CD14-positive monocyte (primary cell): Measurements from ENCODE around the gene CXXC5. TPM values are rescaled to one million over a fixed set of nuclear protein-coding genes. Genes with fewer than 3 reads are reported as not detected.
"Not testable (repeated sequence)": the region's sequence is repeated elsewhere in the genome, so short reads cannot be mapped to it uniquely, and the experiment has no call there.

Experiments
- DNase-seq, 3 donors: peaks; one replicate each; pipeline ENCODE4 v3.0.0-alpha.2; 2011 to 2022
- H2AFZ ChIP-seq: 2 replicates; pipeline ENCODE4 v1.6.0; 2012; ENCODE audit warnings: mild to moderate bottlenecking, low read depth, low read length, inconsistent platforms; ENCODE audit not compliant: insufficient read depth, poor library complexity, severe bottlenecking
- H3K27ac ChIP-seq, 2 donors: 1 replicate in 1 of 2; 2 replicates in 1 of 2; pipeline ENCODE4 v1.5.1; 2012 to 2013; ENCODE audit warnings: low read length in 2 of 2, control low read depth in 1 of 2, inconsistent platforms in 1 of 2, low read depth in 1 of 2, mild to moderate bottlenecking in 1 of 2
- H3K27me3 ChIP-seq, 2 donors: one replicate each; pipeline versions ENCODE4 v1.6.0 to v1.6.1; 2011 to 2013; ENCODE audit warnings: low read length in 2 of 2; ENCODE audit not compliant: control insufficient read depth in 2 of 2, insufficient read depth in 2 of 2
- H3K36me3 ChIP-seq, 2 donors: replicated peaks in 1 of 2; 1 replicate in 1 of 2; 2 replicates in 1 of 2; pipeline versions ENCODE4 v1.5.1 to v1.6.1; 2012 to 2013; ENCODE audit warnings: low read length in 2 of 2, control low read depth in 1 of 2, inconsistent platforms in 1 of 2, mild to moderate bottlenecking in 1 of 2; ENCODE audit not compliant: insufficient read depth in 2 of 2, control insufficient read depth in 1 of 2
- H3K4me1 ChIP-seq, 2 donors: 1 replicate in 1 of 2; 2 replicates in 1 of 2; pipeline versions ENCODE4 v1.5.1 to v1.6.1; 2012 to 2013; ENCODE audit warnings: low read length in 2 of 2, control low read depth in 1 of 2, inconsistent platforms in 1 of 2, mild to moderate bottlenecking in 1 of 2, moderate library complexity in 1 of 2; ENCODE audit not compliant: insufficient read depth in 2 of 2, control insufficient read depth in 1 of 2
- H3K4me2 ChIP-seq: replicated peaks from 2 replicates; pipeline ENCODE3; 2012; ENCODE audit warnings: low read length, moderate library complexity, mild to moderate bottlenecking; ENCODE audit not compliant: poor library complexity, severe bottlenecking; ENCODE audit errors: extremely low read depth
- H3K4me3 ChIP-seq, 3 experiments: fragments of 200-600 bp in 1 of 3; sonication (generic) in 1 of 3; replicated peaks in 1 of 3; 1 replicate in 2 of 3; 2 replicates in 1 of 3; pipeline ENCODE4 v1.5.1; 2011 to 2013; ENCODE audit warnings: low read length in 3 of 3, mild to moderate bottlenecking in 3 of 3, control low read depth in 2 of 3, low read depth in 2 of 3, inconsistent platforms in 1 of 3, moderate library complexity in 1 of 3
- H3K79me2 ChIP-seq: 2 replicates; pipeline ENCODE4 v1.6.0; 2012; ENCODE audit warnings: mild to moderate bottlenecking, control low read depth, inconsistent platforms, low read length, moderate library complexity; ENCODE audit not compliant: insufficient read depth
- H3K9ac ChIP-seq: 2 replicates; pipeline ENCODE4 v1.6.0; 2017; ENCODE audit warnings: low read length, mild to moderate bottlenecking; ENCODE audit not compliant: insufficient read depth, poor library complexity, severe bottlenecking
- H3K9me3 ChIP-seq, 2 donors: replicated peaks in 1 of 2; 1 replicate in 1 of 2; 2 replicates in 1 of 2; pipeline versions ENCODE4 v1.5.1 to v1.6.1; 2012 to 2013; ENCODE audit warnings: low read length in 2 of 2, control low read depth in 1 of 2; ENCODE audit not compliant: control insufficient read depth in 1 of 2, insufficient read depth in 1 of 2
- H4K20me1 ChIP-seq: 2 replicates; pipeline ENCODE4 v1.6.0; 2012; ENCODE audit warnings: mild to moderate bottlenecking, low read length, control low read depth, moderate library complexity; ENCODE audit not compliant: insufficient read depth
- H3K27ac Mint-ChIP-seq, 7 donors: one replicate each; pipeline ENCODE4 v1.8.0; 2020; ENCODE audit warnings: mild to moderate bottlenecking in 7 of 7, mixed read lengths in 7 of 7, moderate library complexity in 6 of 7, inconsistent platforms in 2 of 7
- H3K27me3 Mint-ChIP-seq, 3 donors: one replicate each; pipeline ENCODE4 v1.8.0; 2021 to 2022; ENCODE audit warnings: low read depth in 3 of 3, mild to moderate bottlenecking in 3 of 3, mixed read lengths in 3 of 3, moderate library complexity in 3 of 3, inconsistent platforms in 1 of 3
- H3K36me3 Mint-ChIP-seq, 2 donors: one replicate each; pipeline ENCODE4 v1.8.0; 2020; ENCODE audit warnings: mixed read lengths in 2 of 2, inconsistent platforms in 1 of 2, mild to moderate bottlenecking in 1 of 2
- H3K4me1 Mint-ChIP-seq: one replicate; pipeline ENCODE4 v1.8.0; 2020; ENCODE audit warnings: mild to moderate bottlenecking, mixed read lengths
- H3K4me3 Mint-ChIP-seq, 2 donors: one replicate each; pipeline ENCODE4 v1.8.0; 2020; ENCODE audit warnings: mild to moderate bottlenecking in 2 of 2, mixed read lengths in 2 of 2, moderate library complexity in 1 of 2
- H3K9me3 Mint-ChIP-seq, 7 donors: one replicate each; pipeline ENCODE4 v1.8.0; 2020 to 2022; ENCODE audit warnings: mixed read lengths in 7 of 7, mild to moderate bottlenecking in 6 of 7, moderate library complexity in 6 of 7, inconsistent platforms in 2 of 7
- CTCF ChIP-seq: fragments of 200-600 bp; IDR thresholded peaks from one replicate; pipeline ENCODE4 v1.8.0; 2022; ENCODE audit warnings: antibody characterized with exemption, mild to moderate bottlenecking
- WGBS: methylation state at CpG from one replicate; pipeline ENCODE4 v1.1.5; 2013; ENCODE audit warnings: missing lambda C conversion rate; ENCODE audit not compliant: insufficient coverage; 5-methylcytosine and 5-hydroxymethylcytosine counted together
- intact Hi-C, 2 donors: fragments of 100-400 bp; cut with micrococcal nuclease; formaldehyde crosslinking; loops; one replicate each; pipeline versions ENCODE4 v1.15.0 to v1.15.1; 2023
- polyA plus RNA-seq, 3 donors: library from polyadenylated mRNA; depleted of rRNA in 1 of 3; unstranded in 2 of 3; stranded (reverse) in 1 of 3; fragments of 300-500 nt in 2 of 3; fragments of >200 nt in 1 of 3; fragmentation: Illumina TruSeq in 2 of 3; gene quantifications; 1 replicate in 2 of 3; 2 replicates in 1 of 3; pipeline ENCODE4 v1.2.3, GENCODE V29; 2012 to 2021

The CXXC5 gene
- polyA plus RNA-seq, 3 donors: 22.4 to 37.2 (median 33.7) TPM

GRCh38 chr5:139712412-139712811 is 64.3 kb downstream of the CXXC5 start:
- peaks cover 5 to 12% of the 10 kb centered on the region in 2 donors for H3K36me3 Mint-ChIP-seq
- peaks cover 0 to 10% (median 8%) of the 10 kb centered on the region in 7 donors for H3K9me3 Mint-ChIP-seq
- no peak overlapping the region for H3K27ac Mint-ChIP-seq
- no peak overlapping the region for H3K27ac ChIP-seq
- intact Hi-C loops: no loop called here
- peaks cover 47 to 68% (median 56%) of the 10 kb centered on the region in 3 donors for H3K27me3 Mint-ChIP-seq
- no peak overlapping the region for H2AFZ ChIP-seq
- peak overlapping the region in 1 of 2 donors; percentile 96 for H3K4me3 Mint-ChIP-seq
- H3K79me2 ChIP-seq: no peaks in the 10 kb centered on the region
- H3K36me3 ChIP-seq: no peaks in the 10 kb centered on the region
- no peaks in the 10 kb centered on the region for H4K20me1 ChIP-seq
- DNase-seq: no peak
- H3K4me2 ChIP-seq: no peak overlapping the region
- WGBS: 94% methylated on average over 3 of the region's 5 CpGs
- H3K4me1 Mint-ChIP-seq: peaks cover 18% of the 10 kb centered on the region
- peaks cover 27 to 58% of the 10 kb centered on the region in 2 donors for H3K27me3 ChIP-seq
- no peak overlapping the region for H3K9ac ChIP-seq
- peaks cover 30 to 33% of the 10 kb centered on the region in 2 donors for H3K4me1 ChIP-seq
- H3K4me3 ChIP-seq: no peak overlapping the region
- peaks cover 0 to 4% of the 10 kb centered on the region in 2 donors for H3K9me3 ChIP-seq
- no peak for TF ChIP-seq CTCF

GRCh38 chr5:139713898-139714297 is 65.7 kb downstream of the CXXC5 start:
- H4K20me1 ChIP-seq, H3K36me3 ChIP-seq, H3K4me3 Mint-ChIP-seq, H3K4me2 ChIP-seq, H3K36me3 Mint-ChIP-seq, DNase-seq, H3K27ac ChIP-seq, H3K79me2 ChIP-seq, H2AFZ ChIP-seq, H3K9ac ChIP-seq, H3K4me3 ChIP-seq, intact Hi-C loops, H3K27ac Mint-ChIP-seq: not testable (repeated sequence)
- H3K4me1 ChIP-seq: peaks cover 30 to 33% of the 10 kb centered on the region in 2 donors
- peaks cover 36 to 54% (median 47%) of the 10 kb centered on the region in 3 donors for H3K27me3 Mint-ChIP-seq
- H3K9me3 Mint-ChIP-seq: peaks cover 6 to 22% (median 19%) of the 10 kb centered on the region in 7 donors
- peaks cover 23 to 44% of the 10 kb centered on the region in 2 donors for H3K27me3 ChIP-seq
- H3K4me1 Mint-ChIP-seq: peaks cover 16% of the 10 kb centered on the region
- peaks cover 6 to 16% of the 10 kb centered on the region in 2 donors for H3K9me3 ChIP-seq
- WGBS: 98% methylated on average over 11 of the region's 12 CpGs
